Mucosa of descending colon (tissue), 3 donors: ENCODE data around the gene FARS2. TPM values are rescaled to one million over a fixed set of nuclear protein-coding genes. Genes with fewer than 3 reads are reported as not detected.

Experiments
- ATAC-seq: fragments of 200-7000 bp; cut with Tn5 transposase; one replicate; pipeline ENCODE4 v1.9.1; 2020; ENCODE audit warnings: mild to moderate bottlenecking, moderate library complexity
- DNase-seq, 3 donors: peaks; one replicate each; pipeline ENCODE4 v3.0.0-alpha.2; 2020
- H3K36me3 ChIP-seq: fragments of 200-600 bp; one replicate; pipeline ENCODE4 v1.8.0; 2021; ENCODE audit warnings: low read depth, mild to moderate bottlenecking
- H3K4me1 ChIP-seq: fragments of 200-600 bp; one replicate; pipeline ENCODE4 v1.8.0; 2021; ENCODE audit warnings: low read depth, mild to moderate bottlenecking
- H3K4me3 ChIP-seq: fragments of 200-600 bp; one replicate; pipeline ENCODE4 v1.8.0; 2021; ENCODE audit warnings: mild to moderate bottlenecking
- H3K9me3 ChIP-seq: fragments of 200-600 bp; one replicate; pipeline ENCODE4 v1.8.0; 2021; ENCODE audit warnings: mild to moderate bottlenecking
- intact Hi-C, 2 donors: fragments of 100-400 bp; cut with DNase I in 1 of 2; cut with micrococcal nuclease in 1 of 2; formaldehyde crosslinking; loops; one replicate each; pipeline versions ENCODE4 v1.11.0 to v1.11.1; 2022; cut with DNase I, micrococcal nuclease
- total RNA-seq, 3 donors: library from RNA; stranded (reverse); fragmentation: NEBNext Ultra II Directional in 2 of 3; extraction: Animal tissue kit (Norgen Biotek cat#: 25700) in 2 of 3; gene quantifications; one replicate each; pipeline versions ENCODE4 v1.2.1 to v1.2.4, GENCODE V29; 2021 to 2023
- TF ChIP-seq, protein P1 (sequence below): fragments of 200-600 bp; IDR thresholded peaks from one replicate; pipeline ENCODE4 v1.8.0; 2022; ENCODE audit warnings: antibody characterized with exemption, mild to moderate bottlenecking
- donor health status: DM: no; HTN: no; CAD: no; lungs with moderate emphysema.
- donor health status: DM: no; HTN: no; CAD: no.
- donor health status: DM: no; HTN: yes; CAD: no.

FARS2 gene
- total RNA-seq, 3 donors from 2014 or later, result 15.2 to 21.6 (median 17.2) TPM

- TF ChIP-seq, protein P1, sequence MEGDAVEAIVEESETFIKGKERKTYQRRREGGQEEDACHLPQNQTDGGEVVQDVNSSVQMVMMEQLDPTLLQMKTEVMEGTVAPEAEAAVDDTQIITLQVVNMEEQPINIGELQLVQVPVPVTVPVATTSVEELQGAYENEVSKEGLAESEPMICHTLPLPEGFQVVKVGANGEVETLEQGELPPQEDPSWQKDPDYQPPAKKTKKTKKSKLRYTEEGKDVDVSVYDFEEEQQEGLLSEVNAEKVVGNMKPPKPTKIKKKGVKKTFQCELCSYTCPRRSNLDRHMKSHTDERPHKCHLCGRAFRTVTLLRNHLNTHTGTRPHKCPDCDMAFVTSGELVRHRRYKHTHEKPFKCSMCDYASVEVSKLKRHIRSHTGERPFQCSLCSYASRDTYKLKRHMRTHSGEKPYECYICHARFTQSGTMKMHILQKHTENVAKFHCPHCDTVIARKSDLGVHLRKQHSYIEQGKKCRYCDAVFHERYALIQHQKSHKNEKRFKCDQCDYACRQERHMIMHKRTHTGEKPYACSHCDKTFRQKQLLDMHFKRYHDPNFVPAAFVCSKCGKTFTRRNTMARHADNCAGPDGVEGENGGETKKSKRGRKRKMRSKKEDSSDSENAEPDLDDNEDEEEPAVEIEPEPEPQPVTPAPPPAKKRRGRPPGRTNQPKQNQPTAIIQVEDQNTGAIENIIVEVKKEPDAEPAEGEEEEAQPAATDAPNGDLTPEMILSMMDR, result no peak
- H3K36me3 ChIP-seq, result no peaks in the 10 kb centered on the region
- ATAC-seq (no peak), DNase-seq (no peak)
- intact Hi-C loops, result no loop called here
- peaks cover 9% of the 10 kb centered on the region for H3K4me1 ChIP-seq
- no peaks in the 10 kb centered on the region for H3K9me3 ChIP-seq
- H3K4me3 ChIP-seq, result no peak overlapping the region
Measured at GRCh38 chr6:5292154-5292553, 30.8 kb downstream of the FARS2 start.

- DNase-seq, result no peak
- intact Hi-C loops, result no loop called here
- Histone ChIP-seq H3K9me3 (no peaks in the 10 kb centered on the region), H3K4me1 (peaks cover 9% of the 10 kb centered on the region), H3K36me3 (no peaks in the 10 kb centered on the region), H3K4me3 (no peak overlapping the region)
- ATAC-seq, result no peak
- TF ChIP-seq, protein P1, result no peak
Measured at GRCh38 chr6:5293692-5294091, 32.4 kb downstream of the FARS2 start.

GRCh38 chr6:5294392-5295211, 33.3 kb downstream of the FARS2 start:
- TF ChIP-seq, protein P1, result no peak
- Histone ChIP-seq H3K9me3 (no peaks in the 10 kb centered on the region), H3K36me3 (no peaks in the 10 kb centered on the region), H3K4me3 (no peak overlapping the region), H3K4me1 (peaks cover 9% of the 10 kb centered on the region)
- intact Hi-C loops, result no loop called here
- no peak for DNase-seq
- peak; percentile 27 for ATAC-seq

DNA sequence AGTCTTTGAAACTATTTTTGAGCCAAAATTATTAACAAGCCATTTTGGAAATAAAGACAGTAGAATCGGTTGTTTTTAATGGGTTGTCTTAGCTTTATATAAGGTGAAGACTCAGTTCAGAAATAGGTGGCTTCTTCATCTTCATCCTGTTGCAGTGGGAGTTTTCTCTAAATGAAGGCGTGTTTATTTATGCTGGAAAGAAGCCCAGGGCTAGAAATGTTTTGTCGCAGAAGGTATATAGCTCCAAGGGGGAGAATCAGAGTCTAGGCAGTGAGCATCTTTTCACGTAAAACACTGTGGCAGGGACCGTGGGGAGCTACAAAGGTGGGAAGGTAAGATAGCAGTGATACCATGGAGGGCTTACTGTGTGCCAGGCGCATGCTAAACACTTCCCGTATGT, 34.3 kb downstream of the FARS2 start:
- TF ChIP-seq, protein P1, result no peak
- Histone ChIP-seq H3K9me3 (no peaks in the 10 kb centered on the region), H3K4me1 (peaks cover 9% of the 10 kb centered on the region), H3K36me3 (no peaks in the 10 kb centered on the region), H3K4me3 (no peak overlapping the region)
- intact Hi-C loops, result no loop called here
- DNase-seq (no peak), ATAC-seq (no peak)

DNA sequence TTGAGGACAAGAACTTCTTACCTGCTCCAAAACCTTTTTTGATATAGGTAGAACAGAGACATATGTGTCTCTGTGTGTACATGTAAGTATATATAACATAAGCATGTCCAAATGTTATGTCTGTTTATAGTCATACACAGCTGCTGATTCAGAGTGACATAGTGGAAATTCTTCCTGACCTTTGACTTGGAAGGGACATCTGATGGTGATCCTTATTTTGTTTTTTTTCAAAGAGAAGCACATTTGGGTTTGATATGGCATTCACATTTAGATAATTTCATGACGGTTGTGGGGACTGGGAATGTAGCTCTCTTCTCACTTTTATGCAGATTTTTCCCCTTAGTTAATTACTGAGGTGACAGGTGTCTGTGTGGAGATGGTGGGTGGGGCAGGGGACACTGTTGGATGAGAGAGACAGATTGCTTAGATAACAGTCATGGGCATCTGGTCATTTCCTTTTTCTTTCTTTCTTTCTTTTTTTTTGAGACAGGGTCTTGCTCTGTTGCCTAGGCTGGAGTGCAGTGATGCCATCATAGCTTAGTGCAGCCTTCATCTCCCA, 39.0 kb downstream of the FARS2 start:
- Histone ChIP-seq H3K36me3 (no peaks in the 10 kb centered on the region), H3K9me3 (no peaks in the 10 kb centered on the region), H3K4me3 (no peak overlapping the region), H3K4me1 (no peaks in the 10 kb centered on the region)
- no peak for ATAC-seq
- intact Hi-C loops, result no loop called here
- DNase-seq, result no peak
- TF ChIP-seq, protein P1, result no peak
